HCT116 (cell line): Measurements from ENCODE around the gene CDH4. TPM values are rescaled to one million over a fixed set of nuclear protein-coding genes. Genes with fewer than 3 reads are reported as not detected.

Experiments
- ATAC-seq: fragments of 200-7000 bp; cut with Tn5 transposase; 2 replicates; pipeline ENCODE4 v1.9.1; 2020; ENCODE audit warnings: mild to moderate bottlenecking, moderate library complexity
- BruUV-seq: library from RNA; stranded (reverse); fragments of 400-500 nt; replicated peaks from 2 replicates; lab custom pipeline; 2021; lab: Mats Ljungman, UMichigan
- CTCF ChIA-PET: fragments of 300-600 bp; sonication (Branson Sonifier 250); formaldehyde crosslinking; loops from one replicate; lab custom pipeline; 2021; ENCODE audit warnings: antibody characterized with exemption; lab: Charles Lee
- POLR2A ChIA-PET: fragments of 300-600, 350-600 bp; sonication (Branson Sonifier 250); formaldehyde crosslinking; loops from one replicate; lab custom pipeline; 2021; ENCODE audit warnings: antibody characterized with exemption; lab: Charles Lee
- RAD21 ChIA-PET, 2 experiments: fragments of 300-600 bp; sonication (Branson Sonifier 250); formaldehyde crosslinking; loops; one replicate each; lab custom pipeline; 2023; ENCODE audit warnings: low total read pairs in 2 of 2; ENCODE audit not compliant: uncharacterized antibody in 2 of 2, unreplicated experiment in 2 of 2, low non-redundant PET in 1 of 2; lab: Charles Lee
- DNase-seq: peaks from one replicate; pipeline ENCODE4 v3.0.0-alpha.2; 2010; ENCODE audit warnings: low read depth, low spot score
- H2AFZ ChIP-seq: fragments of 200-600 bp; shearing (Covaris generic), sonication (generic); 2 replicates; pipeline ENCODE4 v1.6.1; 2017; ENCODE audit warnings: low read depth, mixed run types, mixed read lengths, antibody characterized with exemption, low read length; ENCODE audit not compliant: poor library complexity, severe bottlenecking
- H3K27ac ChIP-seq: 2 replicates; pipeline ENCODE4 v1.5.1; 2012; ENCODE audit warnings: low read depth, low read length
- H3K27me3 ChIP-seq: fragments of 200-600 bp; sonication (generic); 2 replicates; pipeline ENCODE4 v1.6.1; 2016; ENCODE audit warnings: mixed run types, low read length, mixed read lengths; ENCODE audit not compliant: insufficient read depth
- H3K36me3 ChIP-seq, 2 experiments: fragments of 200-500 bp in 1 of 2; fragments of 200-600 bp in 1 of 2; sonication (Bioruptor generic) in 1 of 2; sonication (generic) in 1 of 2; 2 replicates each; pipeline versions ENCODE4 v1.5.1 to v1.6.1; 2014 to 2016; ENCODE audit warnings: low read length in 2 of 2, inconsistent platforms in 1 of 2, mixed read lengths in 1 of 2, mixed run types in 1 of 2; ENCODE audit not compliant: insufficient read depth in 2 of 2, control insufficient read depth in 1 of 2
- H3K4me1 ChIP-seq, 2 experiments: fragments of 200-600 bp in 1 of 2; sonication (generic) in 1 of 2; 2 replicates each; pipeline versions ENCODE4 v1.5.1 to v1.6.1; 2012 to 2017; ENCODE audit warnings: low read length in 2 of 2, inconsistent platforms in 1 of 2, mild to moderate bottlenecking in 1 of 2, mixed read lengths in 1 of 2, mixed run types in 1 of 2, moderate library complexity in 1 of 2; ENCODE audit not compliant: insufficient read depth in 2 of 2, control insufficient read depth in 1 of 2
- H3K4me2 ChIP-seq: fragments of 200-600 bp; sonication (generic); 2 replicates; pipeline ENCODE4 v1.6.1; 2017; ENCODE audit warnings: mixed run types, low read length, mixed read lengths
- H3K4me3 ChIP-seq, 2 experiments: fragments of 200-600 bp in 1 of 2; sonication (generic) in 1 of 2; replicated peaks in 1 of 2; 2 replicates each; pipeline ENCODE4 v1.5.1; 2011 to 2016; ENCODE audit warnings: low read length in 2 of 2, control low read depth in 1 of 2, low read depth in 1 of 2, mild to moderate bottlenecking in 1 of 2, mixed read lengths in 1 of 2, mixed run types in 1 of 2
- H3K79me2 ChIP-seq: fragments of 200-600 bp; sonication (generic); 2 replicates; pipeline ENCODE4 v1.6.1; 2017; ENCODE audit warnings: mild to moderate bottlenecking, mixed run types, low read length, moderate library complexity, mixed read lengths; ENCODE audit not compliant: insufficient read depth
- H3K9ac ChIP-seq: fragments of 200-600 bp; sonication (generic); 2 replicates; pipeline ENCODE4 v1.6.1; 2016; ENCODE audit warnings: low read length, mixed read lengths
- H3K9me2 ChIP-seq: fragments of 200-600 bp; sonication (generic), shearing (Covaris generic); 2 replicates; pipeline ENCODE4 v1.6.1; 2017; ENCODE audit warnings: mixed run types, mild to moderate bottlenecking, moderate library complexity; ENCODE audit not compliant: insufficient read depth
- H3K9me3 ChIP-seq, 2 experiments: fragments of 200-500 bp in 1 of 2; fragments of 200-600 bp in 1 of 2; sonication (Bioruptor generic) in 1 of 2; sonication (generic) in 1 of 2; 2 replicates each; pipeline ENCODE4 v1.6.1; 2014 to 2017; ENCODE audit warnings: low read length in 2 of 2, mixed read lengths in 2 of 2, inconsistent platforms in 1 of 2, low read depth in 1 of 2, mild to moderate bottlenecking in 1 of 2, mixed run types in 1 of 2, moderate library complexity in 1 of 2; ENCODE audit not compliant: control insufficient read depth in 1 of 2, insufficient read depth in 1 of 2
- H4K20me1 ChIP-seq: fragments of 200-600 bp; sonication (generic), shearing (Covaris generic); 2 replicates; pipeline ENCODE4 v1.6.1; 2017; ENCODE audit warnings: mixed run types, mild to moderate bottlenecking, moderate library complexity; ENCODE audit not compliant: insufficient read depth
- CBX3 ChIP-seq: IDR thresholded peaks from 2 replicates; pipeline ENCODE4 v1.6.1; 2012; ENCODE audit warnings: low read depth
- EGR1 ChIP-seq: IDR thresholded peaks from 2 replicates; pipeline ENCODE4 v1.6.1; 2012; ENCODE audit warnings: low read depth
- ELF1 ChIP-seq: IDR thresholded peaks from 2 replicates; pipeline ENCODE4 v1.6.1; 2012; ENCODE audit warnings: low read depth, borderline replicate concordance
- EZH2 ChIP-seq: fragments of 200-600 bp; sonication (generic); IDR thresholded peaks from 2 replicates; pipeline ENCODE4 v1.6.1; 2017; ENCODE audit warnings: antibody characterized with exemption, mixed run types
- FOSL1 ChIP-seq: IDR thresholded peaks from 2 replicates; pipeline ENCODE4 v1.6.1; 2012; ENCODE audit warnings: low read depth
- JUND ChIP-seq: IDR thresholded peaks from 2 replicates; pipeline ENCODE4 v1.6.1; 2012
- POLR2AphosphoS5 ChIP-seq: IDR thresholded peaks from 2 replicates; pipeline ENCODE4 v1.6.1; 2011; ENCODE audit warnings: mild to moderate bottlenecking, low read depth, low read length, moderate library complexity
- RAD21 ChIP-seq: IDR thresholded peaks from 2 replicates; pipeline ENCODE4 v1.6.1; 2012; ENCODE audit warnings: low read depth, mild to moderate bottlenecking
- REST ChIP-seq: IDR thresholded peaks from 2 replicates; pipeline ENCODE4 v1.6.1; 2012; ENCODE audit warnings: low read depth
- SP1 ChIP-seq: IDR thresholded peaks from 2 replicates; pipeline ENCODE4 v1.6.1; 2012; ENCODE audit warnings: low read depth
- TCF7L2 ChIP-seq: IDR thresholded peaks from 2 replicates; pipeline ENCODE4 v1.7.0; 2011; ENCODE audit warnings: borderline replicate concordance, inconsistent platforms; ENCODE audit not compliant: insufficient read depth, insufficient read length; ENCODE audit errors: extremely low read depth
- YY1 ChIP-seq: IDR thresholded peaks from 2 replicates; pipeline ENCODE4 v1.6.1; 2011; ENCODE audit warnings: low read length, low read depth, moderate library complexity, mild to moderate bottlenecking; ENCODE audit not compliant: insufficient replicate concordance; ENCODE audit errors: extremely low read depth
- ZFX ChIP-seq: fragments of 450-650 bp; IDR thresholded peaks from 2 replicates; pipeline ENCODE4 v1.6.1; 2017
- intact Hi-C: fragments of 100-400 bp; cut with micrococcal nuclease; formaldehyde crosslinking; loops from 2 replicates; pipeline ENCODE4 v1.10.0; 2022
- total RNA-seq: library from RNA; stranded (reverse); gene quantifications from one replicate; pipeline ENCODE4 v1.2.1, GENCODE V29; 2021; ENCODE audit not compliant: unreplicated experiment
- TF ChIP-seq, protein P1 (sequence below): IDR thresholded peaks from 2 replicates; pipeline ENCODE4 v1.6.1; 2012
- TF ChIP-seq, protein P2 (sequence below): IDR thresholded peaks from 2 replicates; pipeline ENCODE4 v1.6.1; 2012
- TF ChIP-seq, protein P3 (sequence below), 3 experiments: fragments of 200-600 bp in 1 of 3; sonication (generic) in 1 of 3; IDR thresholded peaks in 2 of 3; conservative IDR thresholded peaks in 1 of 3; 2 replicates each; pipeline ENCODE4 v1.5.1; 2012 to 2017; ENCODE audit warnings: low read depth in 2 of 3, low read length in 2 of 3, antibody characterized with exemption in 1 of 3, borderline replicate concordance in 1 of 3, control low read depth in 1 of 3, mild to moderate bottlenecking in 1 of 3, mixed read lengths in 1 of 3, mixed run types in 1 of 3, moderate library complexity in 1 of 3; ENCODE audit not compliant: insufficient read depth in 1 of 3

Gene CDH4
- total RNA-seq, 1 experiment from 2014 or later: not detected

DNA sequence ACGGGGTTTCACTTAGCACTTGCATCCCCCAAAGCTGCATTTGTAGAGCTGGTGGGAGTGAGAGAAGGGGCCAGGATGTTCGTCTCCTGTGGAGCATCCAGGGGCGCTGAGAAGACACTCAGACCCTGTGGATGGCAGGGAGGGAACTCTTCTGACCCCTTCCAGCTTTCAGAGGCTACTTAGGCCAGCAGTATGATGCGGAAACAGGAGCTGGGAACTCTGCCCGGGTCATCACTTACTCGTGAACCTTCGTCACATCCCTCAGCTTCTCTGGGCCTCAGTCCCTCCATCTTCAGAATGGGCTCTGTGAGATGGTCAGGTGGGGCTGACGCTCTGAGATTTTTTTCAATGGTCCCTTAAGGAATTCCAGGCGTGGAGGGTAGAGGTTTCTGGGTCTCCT is 585.1 kb downstream of the CDH4 start:
- POLR2A ChIA-PET: no interaction called here
- RAD21 ChIA-PET: no interaction called here
- no peaks in the 10 kb centered on the region for H4K20me1 ChIP-seq
- no peaks in the 10 kb centered on the region for H3K9me2 ChIP-seq
- no TSS peak for BruUV-seq
- DNase-seq (no peak), ATAC-seq (no peak)
- no peaks in the 10 kb centered on the region for H3K9me3 ChIP-seq
- H3K4me1 ChIP-seq: no peaks in the 10 kb centered on the region
- no peaks in the 10 kb centered on the region for H3K79me2 ChIP-seq
- H3K9ac ChIP-seq: no peak overlapping the region
- H2AFZ ChIP-seq: no peak overlapping the region
- TF ChIP-seq JUND (no peak), SP1 (no peak), REST (no peak), RAD21 (no peak), FOSL1 (no peak), ELF1 (no peak), ZFX (no peak), EZH2 (no peak), POLR2AphosphoS5 (no peak), CBX3 (no peak), YY1 (no peak), EGR1 (no peak), TCF7L2 (no peak)
- TF ChIP-seq, protein P1, sequence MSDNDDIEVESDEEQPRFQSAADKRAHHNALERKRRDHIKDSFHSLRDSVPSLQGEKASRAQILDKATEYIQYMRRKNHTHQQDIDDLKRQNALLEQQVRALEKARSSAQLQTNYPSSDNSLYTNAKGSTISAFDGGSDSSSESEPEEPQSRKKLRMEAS: no peak
- TF ChIP-seq, protein P2, sequence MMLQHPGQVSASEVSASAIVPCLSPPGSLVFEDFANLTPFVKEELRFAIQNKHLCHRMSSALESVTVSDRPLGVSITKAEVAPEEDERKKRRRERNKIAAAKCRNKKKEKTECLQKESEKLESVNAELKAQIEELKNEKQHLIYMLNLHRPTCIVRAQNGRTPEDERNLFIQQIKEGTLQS: no peak
- TF ChIP-seq, protein P3, sequence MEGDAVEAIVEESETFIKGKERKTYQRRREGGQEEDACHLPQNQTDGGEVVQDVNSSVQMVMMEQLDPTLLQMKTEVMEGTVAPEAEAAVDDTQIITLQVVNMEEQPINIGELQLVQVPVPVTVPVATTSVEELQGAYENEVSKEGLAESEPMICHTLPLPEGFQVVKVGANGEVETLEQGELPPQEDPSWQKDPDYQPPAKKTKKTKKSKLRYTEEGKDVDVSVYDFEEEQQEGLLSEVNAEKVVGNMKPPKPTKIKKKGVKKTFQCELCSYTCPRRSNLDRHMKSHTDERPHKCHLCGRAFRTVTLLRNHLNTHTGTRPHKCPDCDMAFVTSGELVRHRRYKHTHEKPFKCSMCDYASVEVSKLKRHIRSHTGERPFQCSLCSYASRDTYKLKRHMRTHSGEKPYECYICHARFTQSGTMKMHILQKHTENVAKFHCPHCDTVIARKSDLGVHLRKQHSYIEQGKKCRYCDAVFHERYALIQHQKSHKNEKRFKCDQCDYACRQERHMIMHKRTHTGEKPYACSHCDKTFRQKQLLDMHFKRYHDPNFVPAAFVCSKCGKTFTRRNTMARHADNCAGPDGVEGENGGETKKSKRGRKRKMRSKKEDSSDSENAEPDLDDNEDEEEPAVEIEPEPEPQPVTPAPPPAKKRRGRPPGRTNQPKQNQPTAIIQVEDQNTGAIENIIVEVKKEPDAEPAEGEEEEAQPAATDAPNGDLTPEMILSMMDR (IDR thresholded peaks at IDR 0.05 in 2 of 3, conservative IDR thresholded peaks at IDR 0.05 in 1 of 3; ENCODE audit: borderline replicate concordance in 1 of 3, insufficient read depth in 1 of 3, low read depth in 2 of 3, low read length in 2 of 3): no peak
- H3K36me3 ChIP-seq: no peaks in the 10 kb centered on the region
- intact Hi-C loops: no loop called here
- H3K4me3 ChIP-seq: no peak overlapping the region
- no peak overlapping the region for H3K27ac ChIP-seq
- CTCF ChIA-PET: no interaction called here
- H3K4me2 ChIP-seq: no peak overlapping the region
- H3K27me3 ChIP-seq: peaks cover 19% of the 10 kb centered on the region; the same call in 1 of the 2 replicates
